HG03045 (cell line): ENCODE results near the gene NECTIN2.
"Not testable (repeated sequence)": the region's sequence is repeated elsewhere in the genome, so short reads cannot be mapped to it uniquely, and the experiment has no call there.

Experiments
- ATAC-seq: cut with Tn5 transposase; IDR thresholded peaks from one replicate; pipeline ENCODE4 v1.9.1; 2021; ENCODE audit warnings: mild to moderate bottlenecking, moderate library complexity; ENCODE audit not compliant: unreplicated experiment

Gene NECTIN2

GRCh38 chr19:44882063-44882462 lies 36.0 kb downstream of the NECTIN2 start:
- no peak for ATAC-seq

DNA sequence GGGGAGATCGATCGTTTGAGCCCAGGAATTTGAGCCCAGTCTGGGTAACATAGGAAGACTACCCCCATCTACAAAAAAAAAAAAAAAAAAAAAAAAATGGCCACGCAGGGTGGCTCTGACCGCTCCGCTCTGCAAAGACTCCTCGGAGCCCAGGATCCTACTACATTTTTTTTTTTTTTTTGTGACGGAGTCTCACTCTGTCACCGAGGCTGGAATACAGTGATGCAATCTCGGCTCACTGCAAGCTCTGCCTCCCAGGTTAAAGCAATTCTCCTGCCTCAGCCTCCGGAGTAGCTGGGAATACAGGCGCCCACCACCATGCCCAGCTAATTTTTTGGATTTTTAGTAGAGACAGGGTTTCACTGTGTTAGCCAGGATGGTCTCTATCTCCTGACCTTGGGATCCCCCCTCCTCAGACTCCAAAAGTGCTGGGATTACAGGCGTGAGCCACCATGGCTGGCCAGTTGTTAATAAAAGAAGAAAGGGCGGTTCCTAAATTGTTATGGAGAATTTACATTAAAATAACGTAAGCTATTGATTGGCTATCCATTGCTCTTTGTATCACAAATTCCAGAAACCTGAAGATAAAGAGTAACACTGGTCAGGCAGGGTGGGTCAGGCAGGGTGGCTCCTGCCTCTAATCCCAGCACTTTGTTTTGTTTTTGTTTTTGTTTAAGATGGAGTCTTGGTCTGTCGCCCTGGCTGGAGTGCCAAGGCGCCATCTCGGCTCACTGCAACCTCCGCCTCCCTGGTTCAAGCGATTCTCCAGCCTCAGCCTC lies 36.7 kb downstream of the NECTIN2 start:
- ATAC-seq = not testable (repeated sequence)

GRCh38 chr19:44883922-44884321 lies 37.8 kb downstream of the NECTIN2 start:
- no peak for ATAC-seq

DNA sequence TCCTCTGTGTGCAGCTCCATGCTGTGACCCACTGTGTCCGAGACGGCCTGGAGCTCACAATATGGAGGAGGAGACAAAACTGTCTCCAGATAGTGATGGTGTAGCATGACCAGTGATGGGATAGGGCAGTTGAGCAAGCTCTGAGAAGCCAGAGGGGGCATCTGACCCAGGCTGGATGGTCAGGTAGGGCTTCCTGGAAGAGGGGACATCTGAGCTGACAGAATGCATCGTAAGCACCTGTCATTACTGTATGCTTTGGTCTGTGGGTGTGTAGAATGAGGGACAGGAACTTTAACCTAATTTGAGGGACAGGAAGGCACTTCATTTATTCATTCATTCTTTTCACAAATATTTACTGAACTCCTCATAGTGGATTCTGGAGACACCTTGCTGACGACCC lies 38.5 kb downstream of the NECTIN2 start:
- no peak for ATAC-seq

DNA sequence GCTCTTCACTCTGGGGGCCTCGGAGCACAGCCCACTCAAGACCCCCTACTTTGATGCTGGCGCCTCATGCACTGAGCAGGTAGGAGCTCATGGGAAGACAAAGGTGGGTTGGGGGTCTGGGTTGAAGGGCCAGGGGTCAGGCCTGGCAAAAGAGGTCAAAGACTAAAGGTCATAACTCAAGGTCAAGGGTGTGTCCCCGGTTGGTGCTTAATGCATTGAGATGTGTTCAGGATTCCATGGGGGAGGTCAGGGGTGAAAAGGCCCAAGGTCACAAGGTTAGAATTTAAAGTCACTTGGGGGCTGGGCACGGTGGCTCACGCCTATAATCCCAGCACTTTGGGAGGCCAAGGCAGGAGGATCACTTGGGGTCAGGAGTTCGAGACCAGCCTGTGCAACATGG lies 40.0 kb downstream of the NECTIN2 start:
- no peak for ATAC-seq

DNA sequence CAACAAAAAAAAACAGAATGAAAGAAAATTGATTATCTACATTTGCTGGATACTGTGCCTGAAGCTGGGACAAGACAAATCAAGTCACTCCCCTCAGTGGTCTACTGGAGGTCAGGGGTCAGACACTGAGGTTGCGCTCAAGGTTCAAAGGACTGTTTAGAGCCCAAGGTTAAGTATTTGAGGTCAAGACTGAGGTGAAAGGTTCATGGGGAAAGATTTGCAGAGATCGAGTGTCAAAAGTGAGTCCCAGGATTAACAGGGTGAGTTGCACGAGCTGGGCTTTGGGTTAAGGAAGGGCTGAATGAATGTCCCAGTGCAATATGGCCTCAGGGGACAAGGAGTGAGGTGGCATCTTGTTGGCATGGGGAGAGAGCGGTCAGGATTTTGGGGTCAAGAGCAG lies 41.6 kb downstream of the NECTIN2 start:
- ATAC-seq = no peak

DNA sequence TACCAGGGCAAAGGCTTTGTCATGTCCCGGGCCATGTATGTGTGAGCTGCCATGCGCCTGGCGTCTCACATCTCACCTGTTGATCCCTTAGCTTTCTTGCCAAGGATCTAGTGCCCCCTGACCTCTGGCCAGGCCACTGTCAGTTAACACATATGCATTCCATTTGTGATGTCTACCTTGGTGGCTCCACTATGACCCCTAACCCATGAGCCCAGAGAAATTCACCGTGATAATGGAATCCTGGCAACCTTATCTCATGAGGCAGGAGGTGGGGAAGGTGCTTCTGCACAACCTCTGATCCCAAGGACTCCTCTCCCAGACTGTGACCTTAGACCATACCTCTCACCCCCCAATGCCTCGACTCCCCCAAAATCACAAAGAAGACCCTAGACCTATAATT lies 42.2 kb downstream of the NECTIN2 start:
- not testable (repeated sequence) for ATAC-seq

DNA sequence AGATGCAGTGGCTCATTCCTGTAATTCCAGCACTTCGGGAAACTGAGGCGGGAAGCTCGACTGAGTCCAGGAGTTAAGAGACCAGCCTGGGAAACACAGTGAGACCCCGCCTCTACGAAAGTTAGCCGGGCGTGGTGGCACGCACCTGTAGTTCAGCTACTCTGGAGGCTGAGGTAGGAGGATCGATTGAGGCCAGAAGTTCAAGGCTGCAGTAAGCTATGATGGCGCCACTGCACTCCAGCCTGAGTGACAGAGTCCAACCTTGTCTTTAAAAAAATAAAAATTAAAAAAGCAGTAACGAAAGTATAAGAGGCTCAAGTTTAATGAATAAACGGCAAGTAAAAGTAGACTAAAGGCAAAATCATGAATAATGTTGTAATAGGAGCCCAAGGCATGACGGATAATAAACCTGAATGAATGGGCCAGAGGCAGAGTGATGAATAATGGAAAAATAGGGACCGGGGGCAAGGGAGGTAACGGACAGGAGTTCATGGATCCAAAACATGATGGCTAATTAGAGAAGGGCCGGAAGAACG lies 43.8 kb downstream of the NECTIN2 start:
- no peak for ATAC-seq

DNA sequence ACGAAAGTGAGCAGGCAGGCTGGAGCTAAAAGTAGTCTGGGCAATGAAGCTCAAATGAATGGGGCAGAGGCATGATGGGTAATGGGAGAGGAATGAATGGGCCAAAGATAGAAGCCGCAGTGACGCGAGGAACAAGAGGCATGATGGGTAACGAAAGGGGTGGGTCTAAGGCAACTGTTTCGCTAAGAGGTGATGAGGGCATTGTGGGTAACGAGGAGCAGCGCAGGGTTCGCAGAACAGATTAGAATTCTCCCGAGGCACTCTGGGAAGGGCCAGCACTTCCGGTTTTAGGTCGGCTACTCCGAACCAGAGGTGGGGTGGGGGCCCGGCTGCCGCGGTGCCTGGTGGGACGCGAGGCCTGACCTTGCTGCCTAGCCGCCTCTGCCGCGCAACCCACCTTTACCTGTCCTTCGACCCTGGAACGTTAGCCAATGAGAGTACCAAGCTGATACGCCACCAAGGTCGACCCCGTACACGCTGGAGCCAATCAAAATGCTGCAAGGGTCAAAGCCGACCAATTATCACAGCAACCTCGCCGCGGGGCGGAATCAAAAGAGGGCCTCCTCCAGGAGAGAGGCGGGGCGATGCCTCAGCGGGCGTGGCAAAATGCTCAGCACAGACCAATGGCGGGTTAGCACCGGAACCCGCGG lies 44.4 kb downstream of the NECTIN2 start:
- ATAC-seq = peak; percentile 81

GRCh38 chr19:44891016-44891882 lies 45.2 kb downstream of the NECTIN2 start, which contains the start of gene TOMM40:
Gene TOMM40 (plus strand): TSS chr19:44891254. CDS start chr19:44891416, 162 bp downstream.
- peak; percentile 65 for ATAC-seq

- ATAC-seq = no peak
Measured at GRCh38 chr19:44892932-44893331, 46.8 kb downstream of the NECTIN2 start.

GRCh38 chr19:44893332-44894051 lies 47.4 kb downstream of the NECTIN2 start:
- no peak for ATAC-seq

DNA sequence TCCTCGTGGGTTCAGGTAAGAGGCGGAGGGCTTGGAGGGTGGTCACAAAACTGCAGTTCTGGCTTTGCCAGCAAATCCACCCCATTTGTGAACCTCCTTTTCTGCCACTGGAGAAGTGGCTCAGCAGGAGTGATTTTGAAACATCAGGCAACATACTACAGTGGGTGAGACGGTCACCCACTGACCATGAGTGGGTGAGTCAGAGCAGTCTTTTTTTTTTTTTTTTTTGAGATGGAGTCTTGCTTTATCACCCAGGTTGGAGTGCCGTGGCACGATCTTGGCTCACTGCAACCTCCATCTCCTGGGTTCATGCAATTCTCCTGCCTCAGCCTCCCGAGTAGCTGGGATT lies 47.9 kb downstream of the NECTIN2 start:
- no peak for ATAC-seq

GRCh38 chr19:44894946-44895345 lies 48.8 kb downstream of the NECTIN2 start:
- no peak for ATAC-seq

DNA sequence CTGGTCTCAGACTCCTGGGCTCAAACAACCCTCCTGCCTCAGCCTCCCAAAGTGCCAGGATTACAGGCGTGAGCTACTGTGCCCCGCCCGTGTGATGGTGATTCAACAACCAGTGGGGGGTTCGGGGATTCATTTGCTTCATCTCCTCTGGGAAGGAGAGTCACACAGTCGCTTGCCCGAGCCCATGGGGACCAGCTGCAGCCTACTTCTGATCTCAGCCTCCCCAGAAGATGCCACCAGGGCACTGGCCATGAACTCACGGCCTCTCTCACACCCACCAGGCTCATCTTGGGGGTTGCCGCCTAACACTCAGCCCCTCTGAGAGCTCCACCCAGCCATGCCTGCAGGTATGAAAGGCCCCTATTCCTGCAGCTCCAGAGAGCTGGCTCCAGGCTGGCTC lies 51.7 kb downstream of the NECTIN2 start:
- ATAC-seq = no peak

DNA sequence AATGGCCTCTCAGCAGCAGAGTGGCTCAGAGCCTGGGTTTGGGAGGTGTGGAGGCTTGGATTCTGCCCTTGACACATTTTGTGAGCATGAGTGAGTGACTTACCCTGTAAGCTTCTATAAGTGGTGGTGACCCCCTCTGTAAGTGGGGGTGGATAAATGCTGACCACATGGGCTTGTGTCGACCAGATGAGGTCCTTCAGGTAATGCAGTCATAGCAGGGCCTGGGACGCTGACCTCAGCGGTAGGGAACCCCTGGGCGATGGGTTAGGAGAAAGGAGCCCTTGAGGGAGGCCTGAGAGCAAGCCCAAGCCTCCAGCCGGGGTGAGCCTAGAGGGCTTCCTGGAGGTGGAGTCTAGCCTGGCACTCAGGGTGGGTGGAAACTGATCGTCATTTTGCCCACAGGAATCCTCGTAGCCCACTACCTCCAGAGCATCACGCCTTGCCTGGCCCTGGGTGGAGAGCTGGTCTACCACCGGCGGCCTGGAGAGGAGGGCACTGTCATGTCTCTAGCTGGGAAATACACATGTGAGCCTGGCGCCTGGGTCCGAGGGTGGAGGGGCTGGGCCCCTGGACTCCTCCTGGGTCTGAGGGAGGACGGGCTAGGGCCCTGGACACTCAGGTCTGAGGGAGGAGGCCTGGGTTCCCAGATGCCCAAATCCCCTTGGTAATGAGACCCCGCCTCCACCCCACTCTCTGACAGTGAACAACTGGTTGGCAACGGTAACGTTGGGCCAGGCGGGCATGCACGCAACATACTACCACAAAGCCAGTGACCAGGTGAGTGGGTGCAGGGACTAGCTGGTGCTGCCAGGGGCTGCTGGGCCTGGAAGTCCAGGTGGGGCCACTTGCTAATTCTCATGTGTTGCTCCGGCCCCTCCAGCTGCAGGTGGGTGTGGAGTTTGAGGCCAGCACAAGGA lies 54.5 kb downstream of the NECTIN2 start:
- no peak for ATAC-seq

GRCh38 chr19:44903216-44903601 lies 57.1 kb downstream of the NECTIN2 start:
- no peak for ATAC-seq

- no peak for ATAC-seq
Measured at GRCh38 chr19:44903602-44904425, 57.7 kb downstream of the NECTIN2 start.
